ENCODE measurements around the gene BMP7. TPM values are rescaled to one million over a fixed set of nuclear protein-coding genes. Genes with fewer than 3 reads are reported as not detected.

Gene BMP7
- total and polyA plus RNA-seq, 2 donors (not counting 3 experiments of a cell fraction or from before 2014, with no cell fraction given), result not detected

DNA sequence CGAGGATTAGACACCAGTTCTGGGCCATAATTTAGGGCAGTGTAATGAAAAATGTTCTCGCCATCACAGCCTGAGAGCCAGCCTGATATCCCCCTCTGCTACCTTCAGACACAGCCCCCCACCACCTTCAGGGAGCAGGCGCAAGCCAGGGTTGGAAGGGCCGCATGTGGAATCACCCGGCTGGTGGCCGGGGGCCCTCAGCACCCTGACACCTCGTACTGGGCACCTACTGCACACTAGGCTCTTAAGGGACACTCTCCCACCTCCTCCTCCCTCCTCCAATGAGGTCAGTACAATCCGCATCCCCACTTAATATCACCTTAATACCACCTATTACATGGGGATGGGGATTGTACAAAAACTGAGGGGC is 55.5 kb downstream of the BMP7 start:
- Histone ChIP-seq H3K36me3 (ENCODE audit: control insufficient read depth in 2 of 2, extremely low read depth in 1 of 2, insufficient read depth in 2 of 2, low read length in 2 of 2) (no peaks in the 10 kb centered on the region), H3K9me3 (replicated peaks; ENCODE audit: control insufficient read depth, insufficient read depth, low read length) (no peaks in the 10 kb centered on the region), H2AFZ (ENCODE audit: low read depth, low read length) (no peak overlapping the region), H3K4me1 (ENCODE audit: control insufficient read depth, extremely low read depth, insufficient read depth, low read length) (no peaks in the 10 kb centered on the region), H3K27ac (ENCODE audit: insufficient read depth, low read depth, low read length) (no peak overlapping the region), H3K9ac (replicated peaks; ENCODE audit: extremely low read depth, insufficient read depth, low read length) (no peak overlapping the region), H3K4me3 (replicated peaks in 1 of 3; ENCODE audit: insufficient read depth in 1 of 3, low read depth in 1 of 3, low read length in 3 of 3) (no peak overlapping the region), H3K27me3 (ENCODE audit: control insufficient read depth in 2 of 2, insufficient read depth in 2 of 2, low read length in 2 of 2) (no peaks in the 10 kb centered on the region), H3K4me2 (ENCODE audit: insufficient read depth, low read length) (no peak overlapping the region), H4K20me1 (replicated peaks; ENCODE audit: control insufficient read depth, extremely low read depth, insufficient read depth, low read length) (no peaks in the 10 kb centered on the region), H3K9me1 (replicated peaks; ENCODE audit: control insufficient read depth, extremely low read depth, insufficient read depth, low read length) (no peaks in the 10 kb centered on the region), H3K79me2 (ENCODE audit: control insufficient read depth, insufficient read depth, low read length) (no peaks in the 10 kb centered on the region)
- intact Hi-C loops (cut with micrococcal nuclease), result no loop called here
- ChIA-PET CTCF (no interaction called here), POLR2A (no interaction called here)
- FAIRE-seq, result no peak
- no peak for DNase-seq (ENCODE audit: low read depth, low spot score)
- TF ChIP-seq GATA2 (IDR thresholded peaks at IDR 0.05; ENCODE audit: insufficient read depth, insufficient read length, low read depth, low read length) (no peak), EZH2 (IDR thresholded peaks at IDR 0.05; ENCODE audit: borderline replicate concordance, low read depth, low read length, severe bottlenecking) (no peak), JUN (IDR thresholded peaks at IDR 0.05; ENCODE audit: borderline replicate concordance, insufficient read depth, insufficient read length, low read depth) (no peak), POLR2A (IDR thresholded peaks at IDR 0.05; ENCODE audit: low read depth, low read length) (no peak), FOS (IDR thresholded peaks at IDR 0.05; ENCODE audit: borderline replicate concordance, insufficient read depth, low read length) (no peak), MYC (IDR thresholded peaks at IDR 0.05; ENCODE audit: low read depth, low read length) (no peak), POLR2AphosphoS5 (IDR thresholded peaks at IDR 0.05; ENCODE audit: insufficient read depth, low read depth, low read length) (no peak)
- TF ChIP-seq, protein P1, sequence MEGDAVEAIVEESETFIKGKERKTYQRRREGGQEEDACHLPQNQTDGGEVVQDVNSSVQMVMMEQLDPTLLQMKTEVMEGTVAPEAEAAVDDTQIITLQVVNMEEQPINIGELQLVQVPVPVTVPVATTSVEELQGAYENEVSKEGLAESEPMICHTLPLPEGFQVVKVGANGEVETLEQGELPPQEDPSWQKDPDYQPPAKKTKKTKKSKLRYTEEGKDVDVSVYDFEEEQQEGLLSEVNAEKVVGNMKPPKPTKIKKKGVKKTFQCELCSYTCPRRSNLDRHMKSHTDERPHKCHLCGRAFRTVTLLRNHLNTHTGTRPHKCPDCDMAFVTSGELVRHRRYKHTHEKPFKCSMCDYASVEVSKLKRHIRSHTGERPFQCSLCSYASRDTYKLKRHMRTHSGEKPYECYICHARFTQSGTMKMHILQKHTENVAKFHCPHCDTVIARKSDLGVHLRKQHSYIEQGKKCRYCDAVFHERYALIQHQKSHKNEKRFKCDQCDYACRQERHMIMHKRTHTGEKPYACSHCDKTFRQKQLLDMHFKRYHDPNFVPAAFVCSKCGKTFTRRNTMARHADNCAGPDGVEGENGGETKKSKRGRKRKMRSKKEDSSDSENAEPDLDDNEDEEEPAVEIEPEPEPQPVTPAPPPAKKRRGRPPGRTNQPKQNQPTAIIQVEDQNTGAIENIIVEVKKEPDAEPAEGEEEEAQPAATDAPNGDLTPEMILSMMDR (IDR thresholded peaks at IDR 0.05; ENCODE audit: extremely low read depth in 1 of 2, insufficient read depth in 1 of 2, low read depth in 1 of 2, low read length in 2 of 2), result no peak
- TF ChIP-seq, protein P2, sequence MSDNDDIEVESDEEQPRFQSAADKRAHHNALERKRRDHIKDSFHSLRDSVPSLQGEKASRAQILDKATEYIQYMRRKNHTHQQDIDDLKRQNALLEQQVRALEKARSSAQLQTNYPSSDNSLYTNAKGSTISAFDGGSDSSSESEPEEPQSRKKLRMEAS (IDR thresholded peaks at IDR 0.05; ENCODE audit: insufficient read depth, insufficient read length), result no peak
- dilution Hi-C loops (cut with MboI; ENCODE audit: extremely low pct_ligation_motif_present, low sequenced_read_pairs), result no loop called here
- BruUV-seq (replicated peaks), result no TSS peak

Data from endothelial cell of umbilical vein (primary cell).